Vagina (tissue), 2 donors: ENCODE data around the gene MRGPRD. TPM values are rescaled to one million over a fixed set of nuclear protein-coding genes. Genes with fewer than 3 reads are reported as not detected.

Source experiments
- DNase-seq, 2 donors: peaks; one replicate each; pipeline ENCODE4 v3.0.0-alpha.2; 2017; ENCODE audit errors: extremely low spot score in 2 of 2
- H3K27ac ChIP-seq: fragments of 200-600 bp; sonication (generic); one replicate; pipeline ENCODE4 v1.5.1; 2019
- H3K27me3 ChIP-seq: fragments of 200-600 bp; sonication (generic); one replicate; pipeline ENCODE4 v1.5.1; 2019
- H3K36me3 ChIP-seq, 2 donors: fragments of 200-600 bp; sonication (generic); one replicate each; pipeline ENCODE4 v1.5.1; 2017 to 2019
- H3K4me1 ChIP-seq: fragments of 200-600 bp; sonication (generic); one replicate; pipeline ENCODE4 v1.5.1; 2019
- H3K4me3 ChIP-seq, 2 donors: fragments of 200-600 bp; sonication (generic); 1 replicate in 1 of 2; 2 replicates in 1 of 2; pipeline ENCODE4 v1.5.1; 2016 to 2019
- H3K9me3 ChIP-seq: fragments of 200-600 bp; sonication (generic); one replicate; pipeline ENCODE4 v1.5.1; 2019
- POLR2A ChIP-seq, 2 donors: fragments of 450-650 bp; IDR thresholded peaks; one replicate each; pipeline ENCODE4 v1.6.1; 2017; ENCODE audit warnings: antibody characterized with exemption in 2 of 2, mild to moderate bottlenecking in 2 of 2, moderate library complexity in 2 of 2
- POLR2AphosphoS5 ChIP-seq, 2 donors: sonication (generic); formaldehyde crosslinking; IDR thresholded peaks; one replicate each; pipeline ENCODE4 v1.9.0; 2017; ENCODE audit warnings: antibody characterized with exemption in 2 of 2, mild to moderate bottlenecking in 2 of 2, low read depth in 1 of 2; ENCODE audit not compliant: insufficient read depth in 1 of 2
- intact Hi-C: fragments of 100-400 bp; cut with DNase I; formaldehyde crosslinking; loops from one replicate; pipeline ENCODE4 v1.15.1; 2023
- total RNA-seq: library from RNA; depleted of rRNA; stranded (reverse); fragments of >200 nt; gene quantifications from one replicate; pipeline ENCODE4 v1.2.3, GENCODE V29; 2016
- TF ChIP-seq, protein P1 (sequence below), 3 experiments: fragments of 450-650 bp in 2 of 3; fragments of 200-600 bp in 1 of 3; sonication (generic) in 1 of 3; IDR thresholded peaks; one replicate each; pipeline ENCODE4 v1.5.1; 2017 to 2019; ENCODE audit warnings: antibody characterized with exemption in 3 of 3, mild to moderate bottlenecking in 2 of 3, moderate library complexity in 2 of 3

Gene MRGPRD
- total RNA-seq, 1 donor from 2014 or later = not detected

DNA sequence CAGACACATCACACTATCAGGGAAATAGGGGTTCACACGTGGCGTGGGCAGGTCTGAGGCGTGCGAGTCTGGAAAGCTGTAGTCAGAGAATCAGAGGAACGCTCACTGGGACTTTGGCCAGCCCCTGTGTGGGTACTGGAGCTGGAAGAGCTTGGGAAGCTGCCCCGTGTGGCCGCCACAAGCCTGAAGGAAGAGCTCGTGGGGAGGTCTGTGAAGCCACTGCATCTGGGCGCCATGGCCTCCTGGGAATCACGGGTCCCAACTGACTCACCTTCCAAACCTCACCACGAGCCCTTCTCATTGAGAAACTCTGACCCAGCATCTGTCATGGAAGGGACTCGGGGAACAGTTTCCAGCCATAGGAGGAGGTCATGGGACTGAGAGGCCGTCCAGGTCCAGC lies 38.1 kb upstream of the MRGPRD start:
- Histone ChIP-seq H3K27ac (peak overlapping the region; percentile 94), H3K4me1 (peaks cover 31% of the 10 kb centered on the region), H3K9me3 (no peaks in the 10 kb centered on the region), H3K27me3 (no peaks in the 10 kb centered on the region), H3K4me3 (no peak overlapping the region), H3K36me3 (no peaks in the 10 kb centered on the region)
- intact Hi-C loops = no loop called here
- no peak for DNase-seq
- peak; percentile 41 to 87 for TF ChIP-seq POLR2AphosphoS5 (IDR thresholded peaks at IDR 0.05; ENCODE audit: insufficient read depth in 1 of 2, low read depth in 1 of 2)
- TF ChIP-seq, protein P1, sequence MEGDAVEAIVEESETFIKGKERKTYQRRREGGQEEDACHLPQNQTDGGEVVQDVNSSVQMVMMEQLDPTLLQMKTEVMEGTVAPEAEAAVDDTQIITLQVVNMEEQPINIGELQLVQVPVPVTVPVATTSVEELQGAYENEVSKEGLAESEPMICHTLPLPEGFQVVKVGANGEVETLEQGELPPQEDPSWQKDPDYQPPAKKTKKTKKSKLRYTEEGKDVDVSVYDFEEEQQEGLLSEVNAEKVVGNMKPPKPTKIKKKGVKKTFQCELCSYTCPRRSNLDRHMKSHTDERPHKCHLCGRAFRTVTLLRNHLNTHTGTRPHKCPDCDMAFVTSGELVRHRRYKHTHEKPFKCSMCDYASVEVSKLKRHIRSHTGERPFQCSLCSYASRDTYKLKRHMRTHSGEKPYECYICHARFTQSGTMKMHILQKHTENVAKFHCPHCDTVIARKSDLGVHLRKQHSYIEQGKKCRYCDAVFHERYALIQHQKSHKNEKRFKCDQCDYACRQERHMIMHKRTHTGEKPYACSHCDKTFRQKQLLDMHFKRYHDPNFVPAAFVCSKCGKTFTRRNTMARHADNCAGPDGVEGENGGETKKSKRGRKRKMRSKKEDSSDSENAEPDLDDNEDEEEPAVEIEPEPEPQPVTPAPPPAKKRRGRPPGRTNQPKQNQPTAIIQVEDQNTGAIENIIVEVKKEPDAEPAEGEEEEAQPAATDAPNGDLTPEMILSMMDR (IDR thresholded peaks at IDR 0.05) = no peak

DNA sequence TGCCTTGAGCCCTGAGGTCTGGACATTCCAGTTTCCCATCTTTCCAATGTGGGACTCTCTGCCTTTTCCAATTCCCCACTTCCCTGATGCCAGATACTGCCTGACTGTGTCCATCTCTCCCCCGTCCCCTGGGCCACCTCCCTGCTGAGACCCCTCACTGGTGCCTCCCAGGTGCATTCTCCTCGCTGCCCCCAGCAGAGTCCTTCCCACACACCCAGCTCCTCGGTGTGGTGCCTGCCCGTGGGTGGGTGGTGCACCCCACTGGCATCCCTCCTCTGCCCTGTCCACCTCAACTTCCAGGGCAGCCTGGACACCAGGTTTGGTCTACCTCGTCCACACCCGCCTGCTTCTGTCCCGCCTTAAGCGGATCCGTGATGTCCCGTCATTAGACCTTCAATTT lies 37.2 kb upstream of the MRGPRD start:
- H3K4me1 ChIP-seq = peaks cover 31% of the 10 kb centered on the region

DNA sequence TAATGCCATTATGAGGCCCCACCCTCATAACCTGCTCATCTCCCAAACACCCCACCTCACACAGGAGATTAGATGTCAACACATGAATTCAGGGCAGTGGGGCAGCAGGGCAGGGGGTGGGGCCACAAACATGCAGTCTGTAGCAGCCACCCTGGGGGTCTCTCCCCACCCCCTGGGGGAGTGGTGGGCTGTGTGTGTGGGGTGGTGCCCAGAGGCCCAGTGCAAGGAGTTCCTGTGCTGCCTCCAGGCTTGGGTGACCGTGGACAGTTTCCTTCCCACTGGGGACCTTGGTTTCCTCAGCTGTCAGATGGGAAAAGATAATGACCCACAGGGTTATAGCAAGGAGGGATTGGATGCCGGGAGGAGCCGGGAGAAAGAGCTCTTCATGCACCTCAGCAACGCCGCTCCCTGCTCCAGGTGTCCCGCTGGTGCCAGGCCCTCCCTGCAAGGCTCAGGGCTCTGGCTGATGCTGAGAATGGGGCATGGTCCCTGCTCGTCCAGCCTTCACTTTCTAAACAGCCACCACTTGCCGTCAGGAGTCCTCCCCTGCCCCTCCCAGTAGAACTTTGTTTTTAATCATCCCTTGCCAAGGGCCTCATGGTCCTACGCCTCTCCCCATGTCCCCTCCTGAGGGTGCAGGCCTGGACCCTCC lies 34.2 kb upstream of the MRGPRD start:
- Histone ChIP-seq H3K36me3 (no peaks in the 10 kb centered on the region), H3K9me3 (no peaks in the 10 kb centered on the region), H3K4me1 (peaks cover 40% of the 10 kb centered on the region), H3K27me3 (no peaks in the 10 kb centered on the region), H3K27ac (peak overlapping the region; percentile 95), H3K4me3 (peak overlapping the region in 1 of 2 donors; percentile 6)
- intact Hi-C loops = loop anchor here (5.0 kb wide), 2 partner anchors 32 to 72 kb away; partner anchors contain the start of gene TPCN2
- no peak for DNase-seq
- TF ChIP-seq POLR2A (IDR thresholded peaks at IDR 0.05) (no peak), POLR2AphosphoS5 (IDR thresholded peaks at IDR 0.05; ENCODE audit: insufficient read depth in 1 of 2, low read depth in 1 of 2) (no peak)
- TF ChIP-seq, protein P1 (IDR thresholded peaks at IDR 0.05) = no peak

More for the DNA sequence above, 37.2 kb upstream of the MRGPRD start:
- peak overlapping the region; percentile 94 for H3K27ac ChIP-seq
- no peak for DNase-seq
- H3K36me3 ChIP-seq = no peaks in the 10 kb centered on the region
- TF ChIP-seq POLR2AphosphoS5 (IDR thresholded peaks at IDR 0.05; ENCODE audit: insufficient read depth in 1 of 2, low read depth in 1 of 2) = no peak
- TF ChIP-seq POLR2A (IDR thresholded peaks at IDR 0.05) = no peak
- TF ChIP-seq, protein P1 (IDR thresholded peaks at IDR 0.05) = no peak
- H3K9me3 ChIP-seq = no peaks in the 10 kb centered on the region
- H3K27me3 ChIP-seq = no peaks in the 10 kb centered on the region
- intact Hi-C loops = no loop called here
- H3K4me3 ChIP-seq = no peak overlapping the region

DNA sequence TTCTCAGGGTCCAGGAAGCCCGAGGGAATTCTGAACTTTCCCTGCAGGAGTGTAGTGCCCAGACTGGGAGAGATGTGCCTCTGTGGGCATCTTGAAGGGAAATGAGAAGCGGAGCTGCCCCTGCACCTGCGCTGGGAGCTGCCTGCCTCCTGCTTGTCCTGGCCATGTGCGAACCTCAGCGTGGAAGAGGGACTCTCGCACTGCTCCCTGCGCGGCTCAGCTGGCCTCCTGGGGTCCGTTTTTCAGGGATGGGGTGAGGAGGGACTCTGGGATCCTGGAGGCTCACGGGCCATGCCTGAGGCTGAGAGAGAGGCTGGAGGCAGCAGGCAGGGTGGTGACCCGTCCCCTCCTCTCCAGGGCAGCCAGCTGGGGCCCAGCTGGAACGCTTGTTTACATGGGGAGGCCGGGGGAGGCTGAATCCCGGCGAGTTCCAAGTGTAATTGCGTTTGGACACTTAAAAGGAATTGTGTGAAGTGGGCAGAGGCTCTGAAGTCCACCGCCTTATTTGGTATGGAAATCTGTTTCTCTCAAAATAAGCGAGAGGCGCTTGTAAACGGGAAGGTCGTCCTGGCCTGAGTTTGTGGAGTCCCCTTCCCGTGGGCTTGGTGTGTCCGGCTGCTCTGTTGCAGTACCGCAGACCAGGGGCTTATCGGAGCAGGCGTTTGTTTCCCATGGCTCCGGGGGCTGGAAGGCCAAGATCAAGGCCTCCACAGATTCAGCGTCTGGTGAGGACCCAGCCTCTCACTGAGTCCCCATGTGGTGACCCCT lies 33.5 kb upstream of the MRGPRD start:
- no peaks in the 10 kb centered on the region for H3K36me3 ChIP-seq
- TF ChIP-seq POLR2AphosphoS5 (IDR thresholded peaks at IDR 0.05; ENCODE audit: insufficient read depth in 1 of 2, low read depth in 1 of 2) (peak; percentile 65 to 81), POLR2A (IDR thresholded peaks at IDR 0.05) (no peak)
- TF ChIP-seq, protein P1 (IDR thresholded peaks at IDR 0.05) = no peak
- H3K4me1 ChIP-seq = peaks cover 43% of the 10 kb centered on the region
- no peaks in the 10 kb centered on the region for H3K9me3 ChIP-seq
- H3K27me3 ChIP-seq = no peaks in the 10 kb centered on the region
- peak overlapping the region; percentile 95 for H3K27ac ChIP-seq
- intact Hi-C loops = loop anchor here (5.0 kb wide), 2 partner anchors 33 to 73 kb away; partner anchors contain the start of gene TPCN2
- no peak for DNase-seq
- H3K4me3 ChIP-seq = peak overlapping the region; percentile 62 to 63
